GM15510 (cell line): Measurements from ENCODE around the gene LATS2.

Experiments used
- POLR2A ChIP-seq: IDR thresholded peaks from 3 replicates; pipeline ENCODE4 v1.6.1; 2011; ENCODE audit warnings: borderline replicate concordance; ENCODE audit not compliant: insufficient read length; ENCODE audit errors: extremely low read depth

The LATS2 gene

GRCh38 chr13:20924758-20925394 is 136.5 kb downstream of the LATS2 start:
- TF ChIP-seq POLR2A = no peak

GRCh38 chr13:20923272-20923671 is 138.1 kb downstream of the LATS2 start:
- no peak for TF ChIP-seq POLR2A
